Trophoblast cell (in vitro differentiated cells and primary cell): Measurements from ENCODE around the gene IL20RB.

Experiments
- DNase-seq, 2 donors: peaks; one replicate each; pipeline ENCODE4 v3.0.0-alpha.2; 2016
- H2AFZ ChIP-seq: 2 replicates; pipeline ENCODE4 v1.6.1; 2013; ENCODE audit warnings: low read length, moderate library complexity, mild to moderate bottlenecking; ENCODE audit not compliant: insufficient read depth, poor library complexity
- H2AK5ac ChIP-seq: 2 replicates; pipeline ENCODE4 v1.6.1; 2013; ENCODE audit warnings: mild to moderate bottlenecking, low read length
- H2BK120ac ChIP-seq: 2 replicates; pipeline ENCODE4 v1.6.1; 2013; ENCODE audit warnings: low read length, mild to moderate bottlenecking, moderate library complexity; ENCODE audit not compliant: insufficient read depth, poor library complexity
- H2BK12ac ChIP-seq: 2 replicates; pipeline ENCODE4 v1.6.1; 2013; ENCODE audit warnings: mild to moderate bottlenecking, low read length, moderate library complexity
- H2BK5ac ChIP-seq: 2 replicates; pipeline ENCODE4 v1.6.1; 2013; ENCODE audit warnings: low read length, low read depth, moderate library complexity, mild to moderate bottlenecking; ENCODE audit not compliant: poor library complexity
- H3K14ac ChIP-seq: 2 replicates; pipeline ENCODE4 v1.6.1; 2013; ENCODE audit warnings: mild to moderate bottlenecking, low read length
- H3K18ac ChIP-seq: 2 replicates; pipeline ENCODE4 v1.6.1; 2013; ENCODE audit warnings: mild to moderate bottlenecking, low read length
- H3K23ac ChIP-seq: 2 replicates; pipeline ENCODE4 v1.6.1; 2013; ENCODE audit warnings: low read length
- H3K27ac ChIP-seq: 2 replicates; pipeline ENCODE4 v1.5.1; 2013; ENCODE audit warnings: low read depth, mild to moderate bottlenecking, inconsistent platforms, low read length, moderate library complexity
- H3K27me3 ChIP-seq: 2 replicates; pipeline ENCODE4 v1.6.1; 2013; ENCODE audit warnings: inconsistent platforms, mild to moderate bottlenecking, low read length, moderate library complexity; ENCODE audit not compliant: insufficient read depth
- H3K36me3 ChIP-seq, 2 experiments: 1 replicate in 1 of 2; 2 replicates in 1 of 2; pipeline ENCODE4 v1.6.1; 2013; ENCODE audit warnings: low read length in 2 of 2, mild to moderate bottlenecking in 2 of 2, moderate library complexity in 1 of 2; ENCODE audit not compliant: insufficient read depth in 2 of 2, control insufficient read depth in 1 of 2
- H3K4ac ChIP-seq: 2 replicates; pipeline ENCODE4 v1.6.1; 2013; ENCODE audit warnings: low read depth, mild to moderate bottlenecking, low read length, moderate library complexity
- H3K4me1 ChIP-seq, 2 experiments: 1 replicate in 1 of 2; 2 replicates in 1 of 2; pipeline ENCODE4 v1.6.1; 2013; ENCODE audit warnings: low read length in 2 of 2, mild to moderate bottlenecking in 2 of 2, moderate library complexity in 1 of 2; ENCODE audit not compliant: insufficient read depth in 2 of 2, control insufficient read depth in 1 of 2
- H3K4me2 ChIP-seq: 2 replicates; pipeline ENCODE4 v1.6.1; 2013; ENCODE audit warnings: inconsistent platforms, mild to moderate bottlenecking, low read length, moderate library complexity
- H3K4me3 ChIP-seq: 2 replicates; pipeline ENCODE4 v1.5.1; 2013; ENCODE audit warnings: mild to moderate bottlenecking, low read depth, low read length, inconsistent platforms
- H3K79me1 ChIP-seq: one replicate; pipeline ENCODE4 v1.6.1; 2013; ENCODE audit warnings: low read length
- H3K79me2 ChIP-seq: 2 replicates; pipeline ENCODE4 v1.6.1; 2013; ENCODE audit warnings: low read length, mild to moderate bottlenecking; ENCODE audit not compliant: control insufficient read depth, insufficient read depth, poor library complexity
- H3K9ac ChIP-seq: 2 replicates; pipeline ENCODE4 v1.6.1; 2013; ENCODE audit warnings: mild to moderate bottlenecking, low read length
- H3K9me3 ChIP-seq: 2 replicates; pipeline ENCODE4 v1.6.1; 2013; ENCODE audit warnings: low read depth, mild to moderate bottlenecking, control low read depth, inconsistent platforms, low read length; ENCODE audit not compliant: insufficient read depth
- H4K12ac ChIP-seq: 2 replicates; pipeline ENCODE4 v1.6.1; 2013; ENCODE audit warnings: low read depth, mild to moderate bottlenecking, low read length, moderate library complexity
- H4K8ac ChIP-seq: 2 replicates; pipeline ENCODE4 v1.6.1; 2013; ENCODE audit warnings: low read depth, mild to moderate bottlenecking, low read length, moderate library complexity
- H4K91ac ChIP-seq: one replicate; pipeline ENCODE4 v1.6.1; 2013; ENCODE audit warnings: low read depth, mild to moderate bottlenecking, low read length, moderate library complexity
- WGBS: extraction: QIAGEN DNeasy Blood & Tissue Kit; methylation state at CpG from one replicate; pipeline ENCODE4 v1.1.7; 2013; ENCODE audit warnings: missing lambda C conversion rate; ENCODE audit not compliant: insufficient read length, insufficient coverage; ENCODE audit errors: extremely low coverage; 5-methylcytosine and 5-hydroxymethylcytosine counted together

IL20RB gene

GRCh38 chr3:137020888-137021287, 63.1 kb downstream of the IL20RB start:
- H3K79me2 ChIP-seq = no peaks in the 10 kb centered on the region
- H2BK5ac ChIP-seq = no peak overlapping the region
- no peak overlapping the region for H3K18ac ChIP-seq
- no peak overlapping the region for H3K4me2 ChIP-seq
- H4K91ac ChIP-seq = no peak overlapping the region
- H2AFZ ChIP-seq = no peak overlapping the region
- H4K12ac ChIP-seq = no peak overlapping the region
- no peak overlapping the region for H3K27ac ChIP-seq
- no peak for DNase-seq
- peaks cover 1% of the 10 kb centered on the region for H3K9me3 ChIP-seq
- H3K9ac ChIP-seq = no peak overlapping the region
- H3K4me3 ChIP-seq = no peak overlapping the region
- H3K27me3 ChIP-seq = no peaks in the 10 kb centered on the region
- no peak overlapping the region for H3K14ac ChIP-seq
- no peaks in the 10 kb centered on the region for H3K4me1 ChIP-seq
- no peaks in the 10 kb centered on the region for H3K36me3 ChIP-seq
- no peak overlapping the region for H3K23ac ChIP-seq
- no peaks in the 10 kb centered on the region for H3K79me1 ChIP-seq
- no peak overlapping the region for H4K8ac ChIP-seq
- WGBS = no CpG with 5 or more reads among the region's 2 CpGs
- H3K4ac ChIP-seq = no peak overlapping the region
- no peak overlapping the region for H2AK5ac ChIP-seq
- no peak overlapping the region for H2BK12ac ChIP-seq
- no peak overlapping the region for H2BK120ac ChIP-seq

DNA sequence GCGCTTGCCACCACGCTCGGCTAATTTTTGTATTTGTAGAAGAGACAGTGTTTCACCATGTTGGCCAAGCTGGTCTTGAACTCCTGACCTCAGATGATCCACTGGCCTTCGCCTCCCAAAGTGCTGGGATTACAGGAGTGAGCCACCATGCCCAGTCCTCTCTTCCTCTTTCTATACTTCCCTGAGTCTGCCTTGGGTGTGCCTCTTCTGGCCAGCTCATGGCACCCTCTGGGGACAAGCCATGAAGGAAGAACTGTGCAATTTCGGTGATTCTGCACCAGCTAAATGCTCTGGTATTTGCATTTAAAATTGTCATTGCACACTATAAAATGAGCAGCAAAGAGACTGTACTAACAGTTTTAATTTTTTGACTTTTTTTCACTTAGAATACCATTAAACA, 66.6 kb downstream of the IL20RB start:
- Histone ChIP-seq H3K4ac (no peak overlapping the region), H2BK12ac (no peak overlapping the region), H3K23ac (no peak overlapping the region), H3K9me3 (peaks cover 2% of the 10 kb centered on the region), H3K27me3 (no peaks in the 10 kb centered on the region), H4K91ac (no peak overlapping the region), H3K4me2 (no peak overlapping the region), H3K4me3 (no peak overlapping the region), H4K8ac (no peak overlapping the region), H2AK5ac (no peak overlapping the region), H3K36me3 (no peaks in the 10 kb centered on the region), H3K18ac (no peak overlapping the region), H3K79me1 (no peaks in the 10 kb centered on the region), H3K14ac (no peak overlapping the region), H4K12ac (no peak overlapping the region), H3K79me2 (no peaks in the 10 kb centered on the region), H3K9ac (no peak overlapping the region), H2BK120ac (no peak overlapping the region), H2BK5ac (no peak overlapping the region), H2AFZ (no peak overlapping the region), H3K27ac (no peak overlapping the region), H3K4me1 (no peaks in the 10 kb centered on the region)
- no CpG with 5 or more reads among the region's 5 CpGs for WGBS
- no peak for DNase-seq

DNA sequence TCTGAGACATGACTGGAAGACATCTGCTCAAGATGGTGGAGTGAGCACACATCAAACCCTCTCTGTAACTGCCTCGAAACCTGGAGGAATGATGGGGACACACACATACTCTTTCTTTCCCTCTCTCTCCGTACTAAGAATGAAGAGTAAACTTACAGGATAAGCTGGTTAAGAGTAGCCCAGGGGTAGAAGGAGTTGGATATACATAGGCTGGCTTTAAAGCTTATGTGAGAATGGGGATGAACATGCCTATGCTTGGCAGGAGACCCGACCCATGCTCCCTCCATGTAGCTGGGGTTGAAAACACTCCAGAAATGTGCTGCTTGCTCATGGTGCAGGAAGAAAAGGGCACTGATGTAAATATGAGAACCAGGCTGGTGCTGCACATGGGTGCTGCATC, 68.9 kb downstream of the IL20RB start:
- H3K4me1 ChIP-seq = no peaks in the 10 kb centered on the region
- H2BK120ac ChIP-seq = no peak overlapping the region
- no peaks in the 10 kb centered on the region for H3K27me3 ChIP-seq
- H3K18ac ChIP-seq = no peak overlapping the region
- no peaks in the 10 kb centered on the region for H3K36me3 ChIP-seq
- DNase-seq = no peak
- H3K27ac ChIP-seq = no peak overlapping the region
- H4K91ac ChIP-seq = no peak overlapping the region
- H2AFZ ChIP-seq = no peak overlapping the region
- WGBS = no CpG with 5 or more reads among the region's 3 CpGs
- H3K9me3 ChIP-seq = peaks cover 2% of the 10 kb centered on the region
- no peak overlapping the region for H2BK5ac ChIP-seq
- no peak overlapping the region for H2AK5ac ChIP-seq
- no peak overlapping the region for H3K4ac ChIP-seq
- H3K9ac ChIP-seq = no peak overlapping the region
- no peak overlapping the region for H2BK12ac ChIP-seq
- no peak overlapping the region for H3K4me3 ChIP-seq
- H3K79me2 ChIP-seq = no peaks in the 10 kb centered on the region
- H4K8ac ChIP-seq = no peak overlapping the region
- no peaks in the 10 kb centered on the region for H3K79me1 ChIP-seq
- H4K12ac ChIP-seq = no peak overlapping the region
- H3K4me2 ChIP-seq = no peak overlapping the region
- no peak overlapping the region for H3K14ac ChIP-seq
- no peak overlapping the region for H3K23ac ChIP-seq

DNA sequence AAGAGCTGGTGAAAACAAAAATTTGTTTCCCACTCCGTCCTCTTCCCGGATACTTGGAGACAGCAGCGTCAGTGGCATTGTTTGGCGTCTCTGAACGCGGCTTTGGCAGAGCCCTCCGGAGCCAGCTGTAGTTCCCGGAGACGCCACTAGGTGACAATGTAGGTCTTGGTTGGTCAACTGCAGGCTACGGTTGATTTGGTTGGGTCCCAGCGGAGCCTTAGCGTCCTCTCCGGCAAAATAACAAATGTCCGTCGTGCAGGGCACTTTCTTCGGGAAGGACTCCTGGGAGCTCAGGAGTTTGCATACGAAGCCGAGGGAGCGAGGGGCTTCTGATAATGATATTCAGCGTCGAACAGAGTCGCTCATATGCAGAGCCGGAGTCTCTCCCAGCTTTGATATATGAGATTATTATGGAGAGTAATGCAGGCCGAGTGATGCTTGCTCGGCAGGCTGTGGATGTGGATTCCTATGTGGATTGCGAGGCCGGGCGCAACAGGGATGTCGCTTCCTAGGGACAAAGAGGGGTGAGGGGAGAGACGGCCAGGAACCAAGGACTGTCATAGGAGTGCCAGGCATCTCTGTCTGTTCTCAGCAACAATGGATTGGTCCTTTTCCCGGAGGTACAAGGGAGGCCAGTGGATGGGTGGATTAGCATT, 74.8 kb downstream of the IL20RB start:
- peak overlapping the region; percentile 66 for H2AFZ ChIP-seq
- no peaks in the 10 kb centered on the region for H3K79me2 ChIP-seq
- no peak overlapping the region for H2AK5ac ChIP-seq
- H4K8ac ChIP-seq = peak overlapping the region; percentile 35
- no peak overlapping the region for H3K18ac ChIP-seq
- no peak overlapping the region for H3K4ac ChIP-seq
- H3K9ac ChIP-seq = peak overlapping the region; percentile 44
- no peak overlapping the region for H4K91ac ChIP-seq
- no peaks in the 10 kb centered on the region for H3K27me3 ChIP-seq
- DNase-seq = peak; percentile 80 to 91
- H3K4me3 ChIP-seq = no peak overlapping the region
- H2BK120ac ChIP-seq = no peak overlapping the region
- H3K14ac ChIP-seq = no peak overlapping the region
- H3K36me3 ChIP-seq = no peaks in the 10 kb centered on the region
- peak overlapping the region; percentile 88 for H3K4me2 ChIP-seq
- no CpG with 5 or more reads among the region's 31 CpGs for WGBS
- H4K12ac ChIP-seq = no peak overlapping the region
- H3K79me1 ChIP-seq = no peaks in the 10 kb centered on the region
- H2BK5ac ChIP-seq = no peak overlapping the region
- no peak overlapping the region for H3K27ac ChIP-seq
- no peak overlapping the region for H3K23ac ChIP-seq
- no peaks in the 10 kb centered on the region for H3K9me3 ChIP-seq
- H3K4me1 ChIP-seq = peaks cover 5% of the 10 kb centered on the region in 2 experiments
- no peak overlapping the region for H2BK12ac ChIP-seq
